GM06990 (cell line): Measurements from ENCODE around the gene PRSS22.

ENCODE experiments used
- DNase-seq: peaks from one replicate; pipeline ENCODE4 v3.0.0-alpha.2; 2011; ENCODE audit not compliant: insufficient read length; ENCODE audit errors: extremely low read depth
- H3K27me3 ChIP-seq: replicated peaks from 2 replicates; pipeline ENCODE4 v1.6.0; 2011; ENCODE audit warnings: low read length; ENCODE audit not compliant: control insufficient read depth, insufficient read depth
- H3K36me3 ChIP-seq: 2 replicates; pipeline ENCODE4 v1.5.1; 2011; ENCODE audit warnings: low read length; ENCODE audit not compliant: control insufficient read depth, insufficient read depth
- H3K4me3 ChIP-seq: replicated peaks from 2 replicates; pipeline ENCODE4 v1.5.1; 2011; ENCODE audit warnings: low read depth, mild to moderate bottlenecking, control low read depth, low read length
- TF ChIP-seq, protein P1 (sequence below): IDR thresholded peaks from 2 replicates; pipeline ENCODE4 v1.5.1; 2011; ENCODE audit warnings: low read length, control low read depth, mild to moderate bottlenecking, inconsistent platforms; ENCODE audit not compliant: insufficient read depth, poor library complexity, severe bottlenecking

PRSS22 gene

DNA sequence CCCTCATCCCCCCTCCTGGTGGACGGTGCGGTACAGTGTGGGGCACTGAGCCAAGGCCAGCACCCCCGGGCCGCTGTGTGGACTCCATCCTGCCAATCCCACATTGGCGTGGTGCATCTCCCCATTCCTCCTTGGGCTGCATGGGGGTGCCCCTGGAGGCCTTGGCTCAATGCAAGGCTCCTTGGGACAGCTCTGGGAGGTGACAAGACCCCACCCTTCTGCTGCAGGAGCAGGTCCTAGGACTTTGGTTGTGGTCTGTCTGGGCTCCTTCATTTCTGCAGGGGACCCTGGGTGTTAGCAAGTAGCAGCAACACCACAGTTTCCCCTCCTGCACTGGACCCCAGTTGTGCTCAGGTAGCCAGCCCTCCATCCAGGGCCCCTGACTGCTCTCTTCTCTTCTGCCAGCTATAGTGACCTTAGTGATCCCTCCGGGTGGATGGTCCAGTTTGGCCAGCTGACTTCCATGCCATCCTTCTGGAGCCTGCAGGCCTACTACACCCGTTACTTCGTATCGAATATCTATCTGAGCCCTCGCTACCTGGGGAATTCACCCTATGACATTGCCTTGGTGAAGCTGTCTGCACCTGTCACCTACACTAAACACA lies 39.6 kb downstream of the PRSS22 start:
- TF ChIP-seq, protein P1, sequence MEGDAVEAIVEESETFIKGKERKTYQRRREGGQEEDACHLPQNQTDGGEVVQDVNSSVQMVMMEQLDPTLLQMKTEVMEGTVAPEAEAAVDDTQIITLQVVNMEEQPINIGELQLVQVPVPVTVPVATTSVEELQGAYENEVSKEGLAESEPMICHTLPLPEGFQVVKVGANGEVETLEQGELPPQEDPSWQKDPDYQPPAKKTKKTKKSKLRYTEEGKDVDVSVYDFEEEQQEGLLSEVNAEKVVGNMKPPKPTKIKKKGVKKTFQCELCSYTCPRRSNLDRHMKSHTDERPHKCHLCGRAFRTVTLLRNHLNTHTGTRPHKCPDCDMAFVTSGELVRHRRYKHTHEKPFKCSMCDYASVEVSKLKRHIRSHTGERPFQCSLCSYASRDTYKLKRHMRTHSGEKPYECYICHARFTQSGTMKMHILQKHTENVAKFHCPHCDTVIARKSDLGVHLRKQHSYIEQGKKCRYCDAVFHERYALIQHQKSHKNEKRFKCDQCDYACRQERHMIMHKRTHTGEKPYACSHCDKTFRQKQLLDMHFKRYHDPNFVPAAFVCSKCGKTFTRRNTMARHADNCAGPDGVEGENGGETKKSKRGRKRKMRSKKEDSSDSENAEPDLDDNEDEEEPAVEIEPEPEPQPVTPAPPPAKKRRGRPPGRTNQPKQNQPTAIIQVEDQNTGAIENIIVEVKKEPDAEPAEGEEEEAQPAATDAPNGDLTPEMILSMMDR = no peak
- H3K36me3 ChIP-seq = no peaks in the 10 kb centered on the region
- no peak for DNase-seq
- no peak overlapping the region for H3K4me3 ChIP-seq
- H3K27me3 ChIP-seq = peaks cover 2% of the 10 kb centered on the region; the same call in 1 of the 2 replicates

- peaks cover 2% of the 10 kb centered on the region; the same call in 1 of the 2 replicates for H3K27me3 ChIP-seq
- H3K36me3 ChIP-seq = no peaks in the 10 kb centered on the region
- peak; percentile 39 for DNase-seq
- TF ChIP-seq, protein P1 = no peak
- H3K4me3 ChIP-seq = no peak overlapping the region
Observed at GRCh38 chr16:2817340-2818271, 40.4 kb downstream of the PRSS22 start.

DNA sequence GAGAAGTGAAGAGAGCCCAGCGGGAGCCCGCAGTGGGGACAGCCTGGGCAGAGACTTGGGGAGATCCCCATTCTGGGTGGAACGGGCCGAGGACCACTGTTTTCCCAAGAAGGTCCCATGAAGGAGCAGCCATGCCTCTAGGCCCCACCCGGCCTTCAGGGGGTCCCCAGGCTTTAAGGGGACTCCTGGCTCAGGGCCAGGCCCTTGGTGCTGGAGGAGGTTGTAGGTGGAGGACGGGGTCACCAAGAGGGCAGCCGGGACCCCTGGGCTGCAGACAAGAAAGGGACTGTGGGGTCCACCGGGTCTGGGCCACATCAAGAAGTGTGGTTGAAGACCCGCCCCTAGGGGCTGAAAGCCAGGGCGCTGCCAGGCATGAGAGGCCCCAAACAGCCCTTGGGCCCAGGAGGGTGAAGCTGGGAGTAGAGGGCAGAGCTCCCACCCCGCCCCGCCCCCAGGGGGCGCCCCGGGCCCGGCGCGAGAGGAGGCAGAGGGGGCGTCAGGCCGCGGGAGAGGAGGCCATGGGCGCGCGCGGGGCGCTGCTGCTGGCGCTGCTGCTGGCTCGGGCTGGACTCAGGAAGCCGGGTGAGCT lies 41.1 kb downstream of the PRSS22 start, which contains the start of gene PRSS21:
Gene PRSS21, plus strand, starts transcription at position 487 of the 589 bp plus-strand sequence. Its CDS starts 32 bp downstream, at position 519.
- peak; percentile 75 for DNase-seq
- Histone ChIP-seq H3K36me3 (no peaks in the 10 kb centered on the region), H3K4me3 (no peak within 1 kb of the TSS), H3K27me3 (peaks cover 2% of the 10 kb centered on the region; the same call in 1 of the 2 replicates)
- TF ChIP-seq, protein P1 = no peak

DNA sequence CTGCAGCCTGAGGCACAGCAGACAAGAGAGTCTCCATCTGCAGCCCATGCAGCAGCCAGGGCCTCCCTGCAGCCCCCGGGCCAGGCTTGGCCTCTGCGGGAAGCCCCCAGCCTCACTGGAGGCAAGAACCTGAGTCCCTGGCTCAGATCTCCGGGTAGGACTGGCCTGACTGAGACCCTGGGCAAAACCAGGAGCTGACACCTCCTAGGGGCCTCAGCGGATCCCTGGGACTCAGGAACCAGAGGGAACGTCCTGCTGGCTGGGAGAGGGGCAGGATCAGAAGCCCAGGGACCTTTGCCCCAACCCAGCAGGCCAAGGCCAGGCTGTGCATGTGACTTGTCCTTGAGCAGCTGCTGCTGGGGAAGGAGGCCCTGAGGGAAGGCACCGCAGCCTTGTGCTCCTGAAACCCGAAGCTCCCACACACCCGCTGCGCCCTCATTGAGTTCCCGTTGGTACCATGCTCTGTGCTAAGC lies 42.6 kb downstream of the PRSS22 start:
- TF ChIP-seq, protein P1 = no peak
- no peak for DNase-seq
- Histone ChIP-seq H3K4me3 (no peak overlapping the region), H3K36me3 (no peaks in the 10 kb centered on the region), H3K27me3 (peaks cover 2% of the 10 kb centered on the region; the same call in 1 of the 2 replicates)

GRCh38 chr16:2814551-2815298 lies 43.2 kb downstream of the PRSS22 start:
- no peak for DNase-seq
- H3K27me3 ChIP-seq = peaks cover 2% of the 10 kb centered on the region; the same call in 1 of the 2 replicates

More at GRCh38 chr16:2814551-2815298, 43.2 kb downstream of the PRSS22 start:
- TF ChIP-seq, protein P1 = no peak
- Histone ChIP-seq H3K4me3 (no peak overlapping the region), H3K36me3 (no peaks in the 10 kb centered on the region)
